ENCODE measurements around the gene NUP155.
A peak's percentile ranks its signal among the peaks of the same experiment; 100 is the strongest.
"Not testable (repeated sequence)": the region's sequence is repeated elsewhere in the genome, so short reads cannot be mapped to it uniquely, and the experiment has no call there.

Gene NUP155

DNA sequence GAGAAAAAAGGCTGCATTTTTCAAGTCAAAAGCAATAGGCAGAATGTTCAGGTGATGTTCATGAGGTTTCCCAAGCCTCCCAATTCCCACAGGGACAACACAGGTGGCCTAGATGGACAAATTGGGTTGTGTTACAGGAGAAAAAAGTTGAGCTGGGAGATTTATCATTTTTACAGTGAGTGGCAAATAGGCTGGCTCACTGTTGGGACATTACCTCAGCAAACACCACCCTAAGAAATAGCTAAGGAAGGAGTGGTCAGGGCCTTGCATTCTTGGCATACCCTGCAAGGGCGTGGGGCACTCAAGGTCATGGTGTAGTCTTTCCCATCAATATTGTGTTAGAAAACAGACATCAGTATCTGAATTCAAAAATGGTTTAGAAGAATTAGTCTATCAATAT, 98.4 kb downstream of the NUP155 start:
- DNase-seq = no peak

GRCh38 chr5:37268100-37268499, 102.8 kb downstream of the NUP155 start:
- DNase-seq = not testable (repeated sequence)

DNA sequence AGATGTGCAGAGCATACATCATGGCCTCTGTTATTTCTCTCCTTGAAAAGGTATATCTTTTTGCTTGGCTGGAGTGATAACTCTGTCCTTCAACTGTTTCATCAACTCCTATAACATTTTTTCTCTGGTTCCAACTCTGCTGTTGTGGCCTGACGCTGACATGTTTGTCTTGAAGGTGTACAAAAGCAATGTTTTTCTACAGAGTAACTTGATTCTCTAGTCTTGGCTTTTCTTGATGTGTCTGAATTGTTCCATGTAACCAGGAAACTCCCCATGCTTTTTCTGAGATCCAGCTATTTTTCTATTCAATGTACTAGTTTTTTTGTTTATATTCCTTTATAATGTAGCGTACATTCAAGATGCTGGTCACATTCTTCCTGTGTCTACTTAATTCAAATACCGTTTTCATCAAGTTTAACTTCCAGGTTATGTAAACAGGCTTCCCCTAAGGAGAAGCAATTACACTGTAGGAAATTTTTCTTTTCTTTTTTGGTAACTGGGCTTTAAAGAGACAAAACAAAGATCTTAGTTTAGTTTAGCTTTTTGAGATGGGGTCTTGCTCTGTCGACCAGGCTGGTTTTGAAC, 115.0 kb downstream of the NUP155 start:
- DNase-seq = no peak

GRCh38 chr5:37254581-37254980, 116.3 kb downstream of the NUP155 start:
- no peak for DNase-seq

GRCh38 chr5:37251665-37252064, 119.2 kb downstream of the NUP155 start:
- DNase-seq = no peak

DNA sequence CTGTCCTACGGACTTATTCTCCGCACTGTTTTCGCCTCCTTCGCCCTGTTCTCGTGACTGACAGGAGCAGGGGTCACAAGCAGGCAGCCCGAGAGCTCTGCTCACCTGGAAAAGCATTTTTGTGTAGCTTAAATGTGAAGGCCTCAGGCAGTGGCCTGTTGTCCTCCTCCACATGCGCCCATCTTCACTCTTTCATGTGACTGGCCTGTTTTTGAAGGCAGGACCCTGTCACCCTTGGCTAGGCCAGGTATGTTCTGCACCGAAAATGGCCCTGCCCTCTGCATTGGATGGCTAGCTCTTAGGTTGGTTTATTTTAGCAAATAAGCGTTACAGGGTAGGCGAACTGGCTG, 121.1 kb downstream of the NUP155 start:
- DNase-seq = no peak

GRCh38 chr5:37248970-37249814, 121.7 kb downstream of the NUP155 start, which contains the start of gene CPLANE1:
CPLANE1 (minus strand) TSS chr5:37249376; CDS start chr5:37247698, 1,678 bp downstream.
- DNase-seq = peak; percentile 89 to 93

GRCh38 chr5:37248421-37248969, 122.4 kb downstream of the NUP155 start:
- DNase-seq = peak; percentile 47 to 51

DNA sequence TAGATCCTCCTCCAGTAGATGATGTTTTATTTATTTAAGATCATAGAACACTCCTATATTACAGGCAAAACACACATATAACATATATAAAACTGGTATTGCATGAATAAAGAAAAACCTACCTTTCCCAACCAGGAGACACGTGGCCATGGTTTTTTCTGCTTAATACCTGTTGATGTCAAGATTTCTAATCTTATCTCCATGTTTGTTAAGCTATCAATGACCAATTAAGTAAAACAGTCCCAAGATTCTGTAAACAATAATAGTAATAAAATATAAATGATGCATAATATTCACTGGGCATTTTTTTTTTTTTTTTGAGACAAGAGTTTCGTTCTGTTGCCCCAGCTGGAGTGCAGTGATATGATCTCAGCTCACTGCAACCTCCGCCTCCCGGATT, 123.4 kb downstream of the NUP155 start:
- no peak for DNase-seq

- DNase-seq = no peak
Observed at GRCh38 chr5:37247036-37247435, 123.9 kb downstream of the NUP155 start.
